ENCODE results near the gene ZNF93. TPM values are rescaled to one million over a fixed set of nuclear protein-coding genes. Genes with fewer than 3 reads are reported as not detected.

ZNF93 gene
- total and polyA plus RNA-seq, 2 of the 8 experiments (the other 6 are each of a cell fraction or from before 2014, with no cell fraction given) = 40.8 to 61.8 TPM

- Histone ChIP-seq H3K23me2 (ENCODE audit: low read depth, low read length) (peaks cover 4% of the 10 kb centered on the region; the same call in 1 of the 2 replicates), H3K79me2 (ENCODE audit: control insufficient read depth in 1 of 2, insufficient read depth in 2 of 2, low read length in 2 of 2) (no peaks in the 10 kb centered on the region), H4K8ac (ENCODE audit: extremely low read depth, insufficient read depth, low read length) (no peak overlapping the region), H2BK120ac (replicated peaks; ENCODE audit: low read depth, low read length) (no peak overlapping the region), H4K91ac (replicated peaks; ENCODE audit: insufficient read length, low read length) (no peak overlapping the region), H2BK20ac (ENCODE audit: low read length) (no peak overlapping the region), H3K4me3 (ENCODE audit: extremely low read depth in 1 of 4, insufficient read depth in 2 of 4, low read depth in 3 of 4, low read length in 4 of 4) (no peak overlapping the region), H3K36me3 (ENCODE audit: control insufficient read depth in 2 of 4, insufficient read depth in 4 of 4, low read length in 3 of 4) (no peaks in the 10 kb centered on the region), H3K23ac (ENCODE audit: insufficient read length) (no peak overlapping the region), H3K18ac (ENCODE audit: extremely low read depth, low read length) (no peak overlapping the region), H2BK12ac (ENCODE audit: low read depth, low read length) (no peak overlapping the region), H4K5ac (ENCODE audit: insufficient read length, low read depth, low read length) (no peak overlapping the region), H3K9ac (replicated peaks in 1 of 4; ENCODE audit: extremely low read depth in 1 of 4, low read depth in 3 of 4, low read length in 3 of 4) (no peak overlapping the region), H3K79me1 (ENCODE audit: low read depth, low read length) (no peaks in the 10 kb centered on the region), H3K14ac (ENCODE audit: insufficient read length) (no peak overlapping the region), H3K27me3 (replicated peaks in 1 of 4; ENCODE audit: control insufficient read depth in 3 of 4, extremely low read depth in 1 of 4, insufficient read depth in 3 of 4, low read length in 3 of 4) (no peaks in the 10 kb centered on the region), H3K56ac (replicated peaks; ENCODE audit: insufficient read length, low read depth, low read length) (no peak overlapping the region), H4K20me1 (replicated peaks in 1 of 2; ENCODE audit: control insufficient read depth in 1 of 2, insufficient read depth in 2 of 2, low read length in 2 of 2) (no peaks in the 10 kb centered on the region), H2AFZ (ENCODE audit: low read length) (no peak overlapping the region), H3K4me2 (ENCODE audit: insufficient read depth in 1 of 2, low read depth in 2 of 2, low read length in 2 of 2) (no peak overlapping the region), H3K27ac (ENCODE audit: low read depth, low read length) (no peak overlapping the region), H2AK5ac (ENCODE audit: low read depth, low read length) (no peak overlapping the region), H3K4ac (replicated peaks; ENCODE audit: insufficient read length, low read depth, low read length) (no peak overlapping the region), H2BK5ac (ENCODE audit: low read depth, low read length) (no peak overlapping the region), H2BK15ac (ENCODE audit: low read length) (no peak overlapping the region), H3K4me1 (replicated peaks in 1 of 4; ENCODE audit: control insufficient read depth in 3 of 4, insufficient read depth in 4 of 4, low read length in 3 of 4) (no peaks in the 10 kb centered on the region), H3K9me3 (ENCODE audit: insufficient read depth in 2 of 2, low read depth in 1 of 2, low read length in 1 of 2) (peaks cover 3 to 8% of the 10 kb centered on the region in 2 experiments; a peak in 2 of 4 replicates)
- ChIA-PET CTCF (ENCODE audit: partially characterized antibody) (interaction anchor here (0.9 kb wide), 1 partner anchor 10 kb away, joined by 4 read pairs; no protein-coding TSS in a partner anchor), POLR2A (ENCODE audit: partially characterized antibody) (interaction anchor here (1.0 to 2.3 kb wide), 4 partner anchors 10 to 77 kb away, joined by 3 to 5 read pairs (median 3); partner anchors contain the start of gene ZNF93)
- WGBS, 2 experiments (ENCODE audit: extremely low coverage in 1 of 2, insufficient coverage in 1 of 2, insufficient read length in 1 of 2, insufficient replicate concordance in 2 of 2, low coverage in 1 of 2, low lambda C conversion rate in 2 of 2, missing lambda C conversion rate in 1 of 2) = 91 to 100% methylated on average over 1 to 5 of the region's 5 CpGs
- FAIRE-seq (no peak), DNase-seq (ENCODE audit: low read depth in 1 of 2, low spot score in 2 of 2) (no peak)
- no peak for TF ChIP-seq EGR1 (IDR thresholded peaks at IDR 0.05; ENCODE audit: borderline replicate concordance, low read depth, low read length)
- TF ChIP-seq BCL11A (IDR thresholded peaks at IDR 0.05; ENCODE audit: low read depth in 2 of 2, low read length in 2 of 2) = no peak
- TF ChIP-seq POLR2AphosphoS5 (IDR thresholded peaks at IDR 0.05; ENCODE audit: low read depth, low read length) = no peak
These were observed 48.1 kb downstream of the ZNF93 start for GRCh38 chr19:19948800-19949199.

Data from H1 (cell line).